HG02943 (cell line): Measurements from ENCODE around the gene AQP7.
"Not testable (repeated sequence)": the region's sequence is repeated elsewhere in the genome, so short reads cannot be mapped to it uniquely, and the experiment has no call there.

ENCODE experiments used
- ATAC-seq: cut with Tn5 transposase; IDR thresholded peaks from one replicate; pipeline ENCODE4 v1.9.1; 2021; ENCODE audit warnings: mild to moderate bottlenecking, low read depth, moderate library complexity; ENCODE audit not compliant: unreplicated experiment

Gene AQP7

GRCh38 chr9:33434317-33435105 is 32.1 kb upstream of the AQP7 start:
- ATAC-seq: no peak

- ATAC-seq: no peak
These were observed 31.5 kb upstream of the AQP7 start for GRCh38 chr9:33433871-33434270.

- ATAC-seq: no peak
These were observed 29.1 kb upstream of the AQP7 start for GRCh38 chr9:33431420-33431819.

- ATAC-seq: no peak
These were observed 28.6 kb upstream of the AQP7 start for GRCh38 chr9:33430942-33431341.

- ATAC-seq: no peak
These were observed 27.1 kb upstream of the AQP7 start for GRCh38 chr9:33429256-33429985.

- no peak for ATAC-seq
These were observed 24.5 kb upstream of the AQP7 start for GRCh38 chr9:33426843-33427293.

- no peak for ATAC-seq
These were observed 22.8 kb upstream of the AQP7 start for GRCh38 chr9:33425128-33425533.

GRCh38 chr9:33424492-33424891 is 22.1 kb upstream of the AQP7 start:
- not testable (repeated sequence) for ATAC-seq

- not testable (repeated sequence) for ATAC-seq
These were observed 21.7 kb upstream of the AQP7 start for GRCh38 chr9:33424043-33424442.

- ATAC-seq: no peak
These were observed 17.4 kb upstream of the AQP7 start for GRCh38 chr9:33419708-33420303.

- ATAC-seq: no peak
These were observed 15.7 kb upstream of the AQP7 start for GRCh38 chr9:33418090-33418489.

- ATAC-seq: no peak
These were observed 14.6 kb upstream of the AQP7 start for GRCh38 chr9:33416996-33417395.

GRCh38 chr9:33415501-33416038 is 13.2 kb upstream of the AQP7 start:
- no peak for ATAC-seq

- ATAC-seq: no peak
These were observed 12.6 kb upstream of the AQP7 start for GRCh38 chr9:33414889-33415500.

GRCh38 chr9:33414268-33414667 is 11.9 kb upstream of the AQP7 start:
- no peak for ATAC-seq

- ATAC-seq: no peak
These were observed 5.7 kb upstream of the AQP7 start for GRCh38 chr9:33408087-33408486.

- ATAC-seq: no peak
These were observed 4.7 kb upstream of the AQP7 start for GRCh38 chr9:33407061-33407460.

- ATAC-seq: no peak
These were observed 2.5 kb upstream of the AQP7 start for GRCh38 chr9:33404788-33405362.

- ATAC-seq: no peak
These were observed 1.8 kb upstream of the AQP7 start for GRCh38 chr9:33403941-33404787.
